Adrenal gland (tissue), 12 donors: Measurements from ENCODE around the gene KCNE1. TPM values are rescaled to one million over a fixed set of nuclear protein-coding genes. Genes with fewer than 3 reads are reported as not detected.

ENCODE experiments used
- DNase-seq, 7 donors: peaks; one replicate each; pipeline ENCODE4 v3.0.0-alpha.2; 2019 to 2020
- H3K27ac ChIP-seq, 5 donors: fragments of 200-600 bp; sonication (generic) in 4 of 5; 1 replicate in 3 of 5; 2 replicates in 2 of 5; pipeline versions ENCODE4 v1.5.1 to v1.8.0; 2016 to 2020; ENCODE audit warnings: mild to moderate bottlenecking in 1 of 5
- H3K27me3 ChIP-seq: fragments of 200-600 bp; 2 replicates; pipeline ENCODE4 v1.8.0; 2021
- H3K36me3 ChIP-seq, 2 donors: fragments of 200-600 bp; replicated peaks in 1 of 2; 1 replicate in 1 of 2; 2 replicates in 1 of 2; pipeline versions ENCODE4 v1.5.1 to v1.8.0; 2018 to 2022
- H3K4me1 ChIP-seq, 2 donors: fragments of 200-600 bp; replicated peaks in 1 of 2; 1 replicate in 1 of 2; 2 replicates in 1 of 2; pipeline versions ENCODE4 v1.5.1 to v1.8.0; 2018 to 2021
- H3K4me3 ChIP-seq, 4 donors: fragments of 200-600 bp; sonication (generic) in 3 of 4; one replicate each; pipeline ENCODE4 v1.5.1; 2016 to 2018
- H3K9me3 ChIP-seq, 3 donors: fragments of 200-600 bp; sonication (generic) in 1 of 3; replicated peaks in 1 of 3; 1 replicate in 2 of 3; 2 replicates in 1 of 3; pipeline versions ENCODE4 v1.5.1 to v1.8.0; 2016 to 2021
- POLR2A ChIP-seq, 2 donors: fragments of 450-650 bp; IDR thresholded peaks; one replicate each; pipeline ENCODE4 v1.6.1; 2017; ENCODE audit warnings: antibody characterized with exemption in 2 of 2, mild to moderate bottlenecking in 2 of 2, moderate library complexity in 1 of 2
- WGBS, 4 donors: extraction: QIAGEN DNeasy Blood & Tissue Kit in 2 of 4; methylation state at CpG; one replicate each; pipeline versions ENCODE4 v1.1.5 to v1.1.7; 2013 to 2017; 5-methylcytosine and 5-hydroxymethylcytosine counted together
- intact Hi-C, 2 donors: fragments of 100-400 bp; cut with DNase I; formaldehyde crosslinking; loops; one replicate each; pipeline versions ENCODE4 v1.14.1 to v1.15.0; 2022 to 2023
- polyA plus RNA-seq, 3 donors: library from polyadenylated mRNA; stranded (reverse); fragments of 200-250 nt in 2 of 3; fragments of 350-450 nt in 1 of 3; fragmentation: Illumina TruSeq in 1 of 3; extraction: RNeasy Lipid Tissue Mini Kit (QIAGEN cat#74804) in 1 of 3; gene quantifications; one replicate each; pipeline ENCODE4 v1.2.3, GENCODE V29; 2013 to 2014
- total RNA-seq, 9 donors: library from RNA; depleted of rRNA in 4 of 9; stranded (reverse); fragments of >200 nt in 4 of 9; fragments of 120-200 nt in 1 of 9; fragmentation: NEBNext Ultra II Directional in 1 of 9; extraction: Animal tissue kit (Norgen Biotek cat#: 25700) in 1 of 9; gene quantifications; one replicate each; pipeline versions ENCODE4 v1.1.0 to v1.2.4, GENCODE V29; 2013 to 2023
- TF ChIP-seq, protein P1 (sequence below), 6 experiments: fragments of 450-650 bp in 4 of 6; fragments of 200-600 bp in 2 of 6; sonication (generic) in 1 of 6; IDR thresholded peaks; 1 replicate in 5 of 6; 2 replicates in 1 of 6; pipeline versions ENCODE4 v1.5.1 to v1.8.0; 2016 to 2021; ENCODE audit warnings: antibody characterized with exemption in 6 of 6, mild to moderate bottlenecking in 2 of 6, moderate library complexity in 1 of 6
- donor health status: healthy with polysubstance abuse.
- donor health status: Bipolar disorder and iron deficiency.
- donor health status: DM: yes; HTN: yes; CAD: no.
- donor health status: DM: no; HTN: no; CAD: no.
- donor health status: DM: no; HTN: no; CAD: no.
- donor health status: DM: yes; HTN: yes; CAD: no.

KCNE1 gene
- total and polyA plus RNA-seq, 12 donors, result 0.11 to 4.8 (median 1.9) TPM

DNA sequence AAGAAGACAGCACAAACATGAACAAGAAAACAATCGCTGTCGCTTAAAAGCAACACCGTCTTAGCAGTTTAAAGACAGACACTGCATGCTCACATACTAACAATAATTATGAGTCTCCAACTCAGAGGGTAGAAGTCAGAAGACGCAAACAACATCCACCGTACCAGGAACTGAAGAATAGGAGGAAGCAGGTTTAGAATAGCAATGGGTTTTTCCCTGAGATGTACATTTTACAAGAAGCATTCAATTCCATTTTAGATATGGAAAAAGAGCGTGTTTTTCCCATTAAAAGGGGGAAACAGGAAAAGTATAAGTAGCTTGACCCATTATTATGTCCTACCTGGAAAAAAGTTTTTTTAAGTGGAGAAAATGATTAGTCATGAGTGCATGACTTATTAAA is 34.5 kb upstream of the KCNE1 start:
- Histone ChIP-seq H3K4me1 (peaks cover 0 to 4% of the 10 kb centered on the region in 2 donors), H3K27me3 (no peaks in the 10 kb centered on the region), H3K36me3 (no peaks in the 10 kb centered on the region), H3K27ac (no peak overlapping the region), H3K9me3 (no peaks in the 10 kb centered on the region), H3K4me3 (no peak overlapping the region)
- intact Hi-C loops, result no loop called here
- TF ChIP-seq, protein P1, sequence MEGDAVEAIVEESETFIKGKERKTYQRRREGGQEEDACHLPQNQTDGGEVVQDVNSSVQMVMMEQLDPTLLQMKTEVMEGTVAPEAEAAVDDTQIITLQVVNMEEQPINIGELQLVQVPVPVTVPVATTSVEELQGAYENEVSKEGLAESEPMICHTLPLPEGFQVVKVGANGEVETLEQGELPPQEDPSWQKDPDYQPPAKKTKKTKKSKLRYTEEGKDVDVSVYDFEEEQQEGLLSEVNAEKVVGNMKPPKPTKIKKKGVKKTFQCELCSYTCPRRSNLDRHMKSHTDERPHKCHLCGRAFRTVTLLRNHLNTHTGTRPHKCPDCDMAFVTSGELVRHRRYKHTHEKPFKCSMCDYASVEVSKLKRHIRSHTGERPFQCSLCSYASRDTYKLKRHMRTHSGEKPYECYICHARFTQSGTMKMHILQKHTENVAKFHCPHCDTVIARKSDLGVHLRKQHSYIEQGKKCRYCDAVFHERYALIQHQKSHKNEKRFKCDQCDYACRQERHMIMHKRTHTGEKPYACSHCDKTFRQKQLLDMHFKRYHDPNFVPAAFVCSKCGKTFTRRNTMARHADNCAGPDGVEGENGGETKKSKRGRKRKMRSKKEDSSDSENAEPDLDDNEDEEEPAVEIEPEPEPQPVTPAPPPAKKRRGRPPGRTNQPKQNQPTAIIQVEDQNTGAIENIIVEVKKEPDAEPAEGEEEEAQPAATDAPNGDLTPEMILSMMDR (IDR thresholded peaks at IDR 0.05), result no peak
- no peak for TF ChIP-seq POLR2A (IDR thresholded peaks at IDR 0.05)
- no peak for DNase-seq
- WGBS, 4 donors, result 79 to 85% (median 84%) methylated on average over 6 of the region's 6 CpGs

DNA sequence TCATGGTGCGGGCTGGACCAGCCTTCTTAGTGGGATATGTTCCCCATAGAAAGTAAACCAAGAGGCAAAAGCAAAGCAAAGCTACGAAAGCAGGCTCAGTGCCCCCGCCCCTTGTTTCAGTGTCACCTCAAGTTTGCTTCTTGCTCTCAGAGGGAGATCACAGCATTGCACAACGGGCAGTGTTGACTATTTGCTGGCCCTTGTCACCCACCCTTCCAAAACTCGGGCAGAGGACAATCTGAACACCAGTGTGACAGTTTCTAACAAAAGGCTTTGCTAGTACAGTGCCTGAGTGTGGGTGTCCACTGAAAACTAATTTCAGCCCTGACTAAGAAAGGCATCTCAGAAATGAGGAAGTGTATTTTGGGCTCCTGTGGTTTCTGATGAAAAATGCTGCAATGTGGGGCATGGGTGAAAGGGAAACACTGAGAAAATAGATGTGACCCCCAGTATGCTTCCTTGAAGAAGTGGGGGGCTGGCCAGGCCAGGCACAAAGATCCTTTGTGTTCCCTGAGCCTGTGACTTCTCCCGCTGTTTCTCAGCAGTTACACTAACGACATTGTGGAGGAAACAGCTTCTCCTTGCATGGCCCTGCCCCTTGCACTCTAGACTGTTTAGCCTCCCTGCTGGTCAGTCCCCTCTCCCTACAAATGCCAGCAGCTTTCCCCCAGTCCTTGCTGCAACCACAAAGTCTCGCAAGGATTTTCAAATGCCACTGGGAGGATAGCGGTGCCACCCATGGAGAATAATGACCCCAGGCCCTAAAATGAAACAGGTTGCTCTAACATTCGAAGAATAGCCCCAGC is 33.3 kb upstream of the KCNE1 start:
- Histone ChIP-seq H3K9me3 (no peaks in the 10 kb centered on the region), H3K27ac (peak overlapping the region in 2 of 5 donors; percentile 68 to 86), H3K36me3 (no peaks in the 10 kb centered on the region), H3K4me3 (no peak overlapping the region), H3K4me1 (peaks cover 0 to 4% of the 10 kb centered on the region in 2 donors), H3K27me3 (no peaks in the 10 kb centered on the region)
- DNase-seq, result peak in 2 of 7 donors; percentile 30 to 74
- TF ChIP-seq, protein P1 (IDR thresholded peaks at IDR 0.05), result no peak
- no peak for TF ChIP-seq POLR2A (IDR thresholded peaks at IDR 0.05)
- WGBS, 4 donors, result 52 to 66% (median 60%) methylated on average over 10 of the region's 10 CpGs
- intact Hi-C loops, result no loop called here

DNA sequence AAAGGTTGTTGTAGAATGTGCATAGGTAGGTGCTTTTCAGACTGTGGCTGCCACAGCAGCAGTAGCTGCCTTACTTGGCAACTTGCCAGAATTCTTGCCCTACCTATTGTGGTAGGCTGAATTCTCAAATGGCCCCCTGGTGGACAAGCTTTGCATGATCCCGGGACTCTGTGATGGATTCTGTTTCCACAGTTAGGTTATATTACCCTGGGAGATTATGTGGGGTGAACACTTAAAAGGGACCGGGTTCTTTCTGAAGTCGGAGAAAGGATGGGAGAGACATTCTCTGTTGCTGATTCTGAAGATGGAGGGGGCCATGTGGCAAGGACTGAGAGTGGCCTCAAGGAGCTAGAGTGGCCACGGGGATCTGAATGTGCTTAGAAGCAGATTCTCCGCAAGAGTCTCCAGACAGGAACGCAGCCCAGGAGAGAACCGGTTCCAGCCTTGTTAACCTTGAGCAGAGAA is 32.1 kb upstream of the KCNE1 start:
- TF ChIP-seq POLR2A (IDR thresholded peaks at IDR 0.05), result no peak
- TF ChIP-seq, protein P1 (IDR thresholded peaks at IDR 0.05), result peak; percentile 47 to 72 (median 64)
- H3K36me3 ChIP-seq, result no peaks in the 10 kb centered on the region
- intact Hi-C loops, result no loop called here
- WGBS, 4 donors, result 82 to 89% (median 86%) methylated on average over 7 of the region's 7 CpGs
- no peak overlapping the region for H3K4me3 ChIP-seq
- peak overlapping the region in 1 of 5 donors; percentile 86 for H3K27ac ChIP-seq
- DNase-seq, result peak; percentile 63 to 89 (median 83)
- no peaks in the 10 kb centered on the region for H3K9me3 ChIP-seq
- no peaks in the 10 kb centered on the region for H3K27me3 ChIP-seq
- H3K4me1 ChIP-seq, result peaks cover 0 to 4% of the 10 kb centered on the region in 2 donors

DNA sequence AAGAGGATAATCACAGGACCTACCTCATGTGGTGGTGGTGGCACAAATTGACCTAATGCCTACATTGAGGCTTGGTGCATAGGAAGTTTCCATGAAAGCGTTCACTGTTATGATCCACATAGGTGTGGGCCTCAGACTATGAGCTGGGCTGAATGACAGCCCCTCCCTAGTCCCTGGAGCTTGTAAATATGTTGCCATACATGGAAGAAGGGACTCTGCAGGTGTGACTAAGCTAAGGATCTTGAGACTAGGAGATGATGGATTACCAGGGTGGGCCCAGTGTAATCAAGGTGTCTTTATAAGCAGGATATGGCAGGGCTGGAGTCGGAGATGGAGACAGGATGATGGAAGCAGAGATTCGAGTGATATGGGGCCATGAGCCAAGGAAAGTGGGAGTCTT is 31.0 kb upstream of the KCNE1 start:
- Histone ChIP-seq H3K9me3 (no peaks in the 10 kb centered on the region), H3K27me3 (no peaks in the 10 kb centered on the region), H3K4me1 (peaks cover 0 to 4% of the 10 kb centered on the region in 2 donors), H3K27ac (no peak overlapping the region), H3K4me3 (no peak overlapping the region), H3K36me3 (no peaks in the 10 kb centered on the region)
- TF ChIP-seq POLR2A (IDR thresholded peaks at IDR 0.05), result no peak
- intact Hi-C loops, result no loop called here
- 86 to 97% (median 96%) methylated on average over 3 of the region's 3 CpGs for WGBS, 4 donors
- DNase-seq, result no peak
